Activated CD4-positive, alpha-beta T cell treated with anti-CD3 and anti-CD28 coated beads for 1 hour (primary cell): ENCODE measurements around the gene MADCAM1.
A peak's percentile ranks its signal among the peaks of the same experiment; 100 is the strongest.
"Not testable (repeated sequence)": the region's sequence is repeated elsewhere in the genome, so short reads cannot be mapped to it uniquely, and the experiment has no call there.

Experiments used
- DNase-seq: peaks from one replicate; pipeline ENCODE4 v3.0.0-alpha.2; 2020

The MADCAM1 gene

DNA sequence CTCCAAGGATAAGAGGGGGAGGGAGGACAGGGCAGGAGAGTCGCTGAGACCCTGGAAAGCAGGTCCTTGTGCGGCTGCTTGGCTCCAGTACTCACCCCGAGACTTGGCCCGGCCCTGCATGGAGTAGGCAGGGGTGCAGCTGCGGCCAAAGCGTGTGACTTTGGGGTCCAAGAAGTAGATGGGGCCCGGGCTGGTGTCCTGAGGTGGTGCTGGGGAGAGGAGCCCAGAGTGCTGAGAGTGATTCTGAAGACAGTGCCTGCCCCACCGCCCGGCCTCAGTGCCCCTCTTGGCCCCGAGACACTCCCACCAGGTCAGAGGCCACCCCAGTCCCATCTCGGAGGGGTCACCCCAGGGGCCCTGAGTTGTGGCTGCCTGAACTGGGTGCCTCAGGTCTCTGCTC is 28.7 kb upstream of the MADCAM1 start:
- DNase-seq: no peak

- DNase-seq: no peak
These were observed 27.6 kb upstream of the MADCAM1 start for GRCh38 chr19:468587-469256.

GRCh38 chr19:469833-470232 is 26.5 kb upstream of the MADCAM1 start:
- no peak for DNase-seq

DNA sequence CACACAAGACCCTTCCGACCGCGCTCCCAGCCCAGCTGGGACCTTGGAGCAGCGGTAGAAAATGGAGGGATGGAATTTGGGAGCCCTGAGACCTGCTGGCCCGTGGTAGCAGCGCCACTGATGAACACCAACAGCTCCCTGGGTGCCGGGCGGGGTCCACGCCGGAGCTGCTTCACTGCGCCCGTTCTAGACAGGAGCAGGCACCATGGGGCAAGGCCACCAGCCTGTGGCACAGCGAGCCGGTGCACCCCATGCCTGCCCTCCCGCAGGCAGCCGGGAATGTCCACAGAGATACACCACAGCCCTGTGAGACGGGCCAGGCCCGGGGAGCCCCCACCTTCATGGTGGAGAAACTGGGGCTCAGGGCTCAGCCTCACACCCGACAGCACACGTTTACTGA is 25.6 kb upstream of the MADCAM1 start:
- no peak for DNase-seq

- DNase-seq: no peak
These were observed 24.1 kb upstream of the MADCAM1 start for GRCh38 chr19:472005-472858.

- DNase-seq: no peak
These were observed 21.9 kb upstream of the MADCAM1 start for GRCh38 chr19:474126-475078.

DNA sequence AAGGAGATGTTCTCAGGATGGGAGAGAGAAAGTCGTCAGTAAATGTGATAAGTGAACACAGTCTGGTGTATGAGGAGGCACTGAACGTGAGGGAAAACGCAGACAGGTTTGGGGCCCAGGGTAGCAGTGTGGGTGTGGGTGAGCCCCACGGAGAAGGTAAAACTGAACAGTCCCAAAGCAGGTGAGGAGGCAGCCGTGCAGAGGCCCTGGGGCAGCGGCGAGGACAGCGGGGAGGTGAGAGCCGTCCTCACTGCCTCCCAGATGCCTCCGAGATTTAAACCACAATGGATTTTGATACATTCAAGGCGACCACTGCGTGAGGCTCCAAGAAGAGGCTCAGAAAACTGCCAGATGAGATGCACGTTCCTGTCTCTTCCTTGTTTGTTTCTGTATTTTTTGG is 20.9 kb upstream of the MADCAM1 start:
- no peak for DNase-seq

DNA sequence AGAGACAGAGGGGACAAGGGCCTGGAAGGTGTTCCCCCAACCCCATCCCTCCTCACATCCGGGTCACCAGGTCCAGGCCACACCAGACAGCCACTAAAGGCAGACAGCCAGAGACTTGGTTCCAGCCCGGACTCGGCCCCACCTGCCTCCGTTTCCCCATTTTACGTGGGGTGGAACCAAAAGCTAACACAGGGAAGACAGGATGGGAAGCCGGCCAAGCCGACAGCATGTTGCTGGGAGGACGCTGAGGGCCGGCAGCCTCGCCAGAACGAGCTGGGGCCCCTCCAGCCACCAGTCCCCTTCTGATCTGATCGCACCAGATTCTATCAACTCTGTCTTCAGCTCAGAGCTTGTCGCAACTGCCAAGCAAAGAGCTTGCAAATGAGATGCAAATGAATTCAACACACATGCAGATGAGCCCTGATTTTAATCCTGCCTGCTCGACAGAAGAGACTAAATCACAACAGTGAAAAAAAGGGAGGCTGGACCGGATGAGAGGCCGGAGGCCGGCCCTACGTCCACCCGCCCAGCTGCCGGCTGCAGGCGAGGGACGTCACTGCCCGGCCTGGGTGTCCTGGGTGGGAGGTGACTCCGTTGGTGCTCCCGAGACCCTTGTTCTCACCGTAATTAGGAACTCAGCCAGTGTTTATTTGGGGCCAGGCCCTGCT is 17.9 kb upstream of the MADCAM1 start:
- no peak for DNase-seq

DNA sequence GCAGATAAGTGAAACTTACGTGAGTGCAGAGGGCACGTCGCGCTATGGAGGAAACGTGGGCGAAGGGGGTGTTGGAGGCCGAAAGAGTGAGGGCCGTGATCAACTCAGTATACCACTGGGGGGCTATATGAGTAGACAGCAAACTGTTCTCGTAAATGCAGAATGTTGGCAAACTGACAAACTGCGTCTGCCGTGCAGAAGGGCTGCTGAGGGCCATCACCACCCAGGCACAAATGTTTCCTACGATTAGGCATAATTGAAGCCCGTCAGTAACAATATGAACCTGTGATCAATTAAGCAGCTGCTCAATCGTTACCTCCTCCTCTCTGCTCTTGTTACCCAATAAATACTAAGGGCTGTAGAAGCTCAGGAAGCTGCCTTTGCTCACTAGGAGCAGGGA is 17.3 kb upstream of the MADCAM1 start:
- no peak for DNase-seq

DNA sequence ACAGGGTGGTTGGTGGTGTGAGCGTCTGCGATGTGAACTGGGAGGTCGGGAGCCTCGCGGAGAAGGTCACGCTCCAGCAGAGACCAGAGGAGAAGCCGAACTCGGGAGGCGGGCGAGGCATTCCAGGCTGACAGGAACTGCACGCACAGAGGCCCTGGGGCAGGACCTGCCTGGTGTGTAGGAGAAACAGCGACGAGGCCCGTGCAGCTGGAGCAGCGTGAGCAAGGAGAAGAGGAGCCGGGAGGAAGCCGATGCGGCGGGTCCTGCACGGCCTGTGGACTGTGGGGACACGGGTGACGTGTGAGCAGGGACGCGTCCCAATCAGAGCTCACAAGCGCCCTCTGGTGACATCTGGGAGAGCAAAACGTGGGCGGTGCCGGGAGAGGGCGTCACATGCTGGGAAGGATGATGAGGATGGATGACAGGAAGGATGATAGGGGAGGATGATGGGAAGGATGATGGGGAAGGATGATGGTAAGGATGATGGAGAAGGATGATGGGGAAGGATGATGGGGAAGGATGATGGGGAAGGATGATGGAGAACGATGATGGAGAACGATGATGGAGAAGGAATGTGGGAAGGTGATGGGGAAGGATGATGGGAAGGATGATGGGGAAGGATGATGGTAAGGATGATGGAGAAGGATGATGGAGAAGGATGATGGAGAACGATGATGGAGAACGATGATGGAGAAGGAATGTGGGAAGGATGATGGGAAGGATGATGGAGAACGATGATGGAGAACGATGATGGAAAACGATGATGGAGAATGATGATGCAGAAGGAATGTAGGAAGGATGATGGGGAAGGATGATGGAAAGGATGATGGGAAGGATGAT is 16.1 kb upstream of the MADCAM1 start:
- peak; percentile 19 for DNase-seq

DNA sequence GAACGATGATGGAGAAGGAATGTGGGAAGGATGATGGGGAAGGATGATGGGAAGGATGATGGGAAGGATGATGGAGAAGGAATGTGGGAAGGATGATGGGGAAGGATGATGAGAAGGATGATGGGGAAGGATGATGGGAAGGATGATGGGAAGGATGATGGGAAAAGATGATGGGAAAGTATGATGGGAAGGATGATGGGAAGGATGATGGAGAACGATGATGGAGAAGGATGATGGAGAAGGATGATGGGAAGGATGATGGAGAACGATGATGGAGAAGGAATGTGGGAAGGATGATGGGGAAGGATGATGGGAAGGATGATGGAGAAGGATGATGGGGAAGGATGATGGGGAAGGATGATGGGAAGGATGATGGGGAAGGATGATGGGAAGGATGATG is 15.2 kb upstream of the MADCAM1 start:
- DNase-seq: not testable (repeated sequence)

- DNase-seq: no peak
These were observed 13.9 kb upstream of the MADCAM1 start for GRCh38 chr19:482186-483041.

DNA sequence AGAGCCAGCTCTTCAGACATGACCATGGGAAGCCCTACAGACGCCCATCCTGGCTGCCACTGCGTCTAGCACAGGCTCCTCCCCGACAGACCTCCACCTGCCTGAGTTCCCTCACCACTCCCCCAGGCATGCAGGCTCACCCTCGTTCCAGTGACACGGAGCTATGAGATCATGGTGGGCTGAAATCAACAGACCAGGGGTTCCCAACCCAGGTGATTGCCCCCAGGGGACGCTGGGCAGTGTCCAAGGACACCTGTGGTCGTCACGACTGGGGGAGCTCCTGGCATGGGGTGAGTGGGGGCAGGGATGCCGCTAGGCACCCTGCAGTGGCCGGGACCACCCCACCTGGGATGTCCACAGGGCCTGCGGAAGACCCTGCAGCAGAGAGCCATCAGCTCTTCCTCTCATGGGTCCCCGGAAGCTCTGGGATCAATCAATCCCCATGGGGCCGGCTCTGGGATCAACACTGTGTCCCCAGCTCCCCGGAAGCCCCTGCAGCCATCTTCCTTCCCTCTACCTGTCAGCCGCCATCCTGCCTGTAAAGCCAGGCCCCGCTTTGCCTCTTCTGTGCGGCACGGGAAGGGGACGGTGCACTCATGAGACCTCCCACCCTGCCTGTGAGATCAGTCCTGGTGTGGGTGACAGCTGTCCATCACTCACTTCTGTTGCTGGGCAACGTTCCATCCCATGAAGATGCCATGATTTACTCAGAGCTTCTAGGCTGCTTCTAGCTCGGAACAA is 12.8 kb upstream of the MADCAM1 start:
- DNase-seq: no peak

DNA sequence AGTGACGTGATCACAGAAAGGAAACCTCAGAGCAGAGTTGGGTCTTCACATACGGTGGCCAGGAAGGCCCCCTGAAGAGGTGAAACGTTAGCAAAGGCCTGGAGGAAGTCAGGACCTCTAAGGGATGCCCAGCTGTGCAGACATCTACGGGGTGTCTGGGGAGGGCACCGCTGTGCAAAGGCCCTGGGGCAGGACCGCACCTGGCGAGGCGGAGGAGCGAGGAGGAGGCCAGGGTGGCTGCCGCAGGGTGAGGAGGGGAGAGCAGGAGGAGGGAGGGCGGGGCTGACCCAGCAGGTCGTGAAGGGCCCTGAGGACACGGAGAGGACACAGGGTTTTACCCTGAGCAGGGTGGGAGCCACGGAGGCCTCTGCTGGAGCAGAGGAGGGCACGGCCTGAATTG is 11.8 kb upstream of the MADCAM1 start:
- DNase-seq: no peak

DNA sequence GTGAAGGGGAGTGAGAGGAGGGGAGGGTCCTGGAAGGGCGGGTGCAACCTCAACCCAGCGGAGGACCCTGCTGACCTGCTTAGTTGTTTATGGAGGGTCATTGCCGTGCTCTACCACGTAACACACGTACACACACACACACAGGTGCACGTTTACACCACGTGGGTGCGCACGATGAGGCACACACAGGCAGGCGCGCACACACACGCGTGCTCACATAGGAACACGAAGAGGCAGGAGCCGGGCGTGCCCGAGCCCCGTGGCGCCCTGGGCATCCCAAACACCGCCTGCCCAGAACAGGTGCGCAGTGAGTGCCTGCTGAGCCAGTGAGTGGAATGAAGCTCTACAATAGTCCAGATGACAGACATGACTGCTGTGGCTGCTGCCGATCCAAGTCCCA is 11.2 kb upstream of the MADCAM1 start:
- DNase-seq: no peak

- DNase-seq: no peak
These were observed 10.6 kb upstream of the MADCAM1 start for GRCh38 chr19:485583-486236.

DNA sequence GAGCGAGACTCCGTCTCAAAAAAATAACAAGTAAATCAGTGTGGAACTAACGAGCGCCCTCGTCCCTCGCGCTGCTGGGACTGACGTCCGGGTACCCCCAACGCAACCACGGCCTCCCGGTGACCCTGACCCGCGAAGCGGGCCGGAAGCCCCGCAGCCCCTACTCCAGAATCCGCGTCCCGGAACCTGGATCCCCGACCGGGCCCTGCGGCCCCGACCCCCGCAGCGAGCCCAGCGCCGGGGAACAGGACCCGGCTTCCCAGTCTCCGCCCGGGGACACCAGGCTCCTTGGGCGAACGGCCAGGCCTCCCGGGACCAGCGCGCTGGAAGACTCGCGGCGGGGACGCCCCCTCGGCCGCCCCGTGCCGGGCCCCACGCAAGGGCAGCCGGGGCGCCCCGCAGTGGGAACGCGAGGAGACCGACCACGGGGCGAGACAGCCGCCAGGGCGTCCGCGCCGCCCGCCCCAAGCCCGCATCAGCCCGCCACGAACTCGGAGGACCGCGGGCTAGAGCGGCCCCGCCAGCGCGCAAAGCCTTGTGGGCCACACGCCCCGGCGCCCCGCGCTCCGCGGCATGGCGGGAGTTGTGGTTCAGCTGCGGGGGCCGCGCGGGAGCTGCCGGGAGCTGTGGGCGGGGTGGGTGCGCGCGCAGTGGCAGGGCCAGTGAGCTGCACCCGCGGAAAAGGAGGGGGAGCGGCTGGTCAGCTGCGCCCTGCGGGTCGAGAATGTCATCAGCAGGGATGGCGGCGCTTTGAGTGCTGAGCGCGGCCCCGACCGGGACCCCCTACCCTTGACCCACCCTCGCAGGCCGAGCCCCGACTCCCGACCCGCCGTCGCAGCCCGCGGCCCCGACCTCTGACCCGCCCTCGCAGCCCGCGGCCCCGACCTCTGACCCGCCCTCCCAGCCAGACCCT is 7.5 kb upstream of the MADCAM1 start:
- DNase-seq: peak; percentile 88
